NCI-H1105 treated with DMSO at 0.1 percent for 48 hours (cell line): Measurements from ENCODE around the gene PPT1.

Source experiments
- DNase-seq: peaks from one replicate; lab custom pipeline; 2025; lab: John Stamatoyannopoulos, UW

The PPT1 gene

GRCh38 chr1:40092706-40093639 is 4.1 kb downstream of the PPT1 start:
- DNase-seq = no peak

DNA sequence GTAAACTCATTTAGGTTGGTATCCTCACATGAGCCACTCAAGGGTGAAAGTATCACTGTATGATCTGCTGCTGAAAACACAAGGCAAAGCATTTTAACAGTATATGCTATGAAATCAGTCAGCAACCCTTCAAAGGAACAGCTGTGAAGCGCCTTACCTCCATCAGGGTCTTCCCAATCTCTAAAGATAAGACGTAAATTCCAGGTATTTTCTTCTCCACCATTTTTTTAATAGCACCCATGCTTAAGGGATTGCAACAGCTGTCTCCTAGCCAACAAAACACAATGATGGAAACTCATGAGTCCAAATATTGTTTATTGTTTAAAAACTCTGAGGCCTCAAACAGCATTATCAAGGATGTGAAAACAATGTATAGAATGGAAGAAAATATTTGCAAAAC is 4.8 kb downstream of the PPT1 start:
- DNase-seq = no peak

DNA sequence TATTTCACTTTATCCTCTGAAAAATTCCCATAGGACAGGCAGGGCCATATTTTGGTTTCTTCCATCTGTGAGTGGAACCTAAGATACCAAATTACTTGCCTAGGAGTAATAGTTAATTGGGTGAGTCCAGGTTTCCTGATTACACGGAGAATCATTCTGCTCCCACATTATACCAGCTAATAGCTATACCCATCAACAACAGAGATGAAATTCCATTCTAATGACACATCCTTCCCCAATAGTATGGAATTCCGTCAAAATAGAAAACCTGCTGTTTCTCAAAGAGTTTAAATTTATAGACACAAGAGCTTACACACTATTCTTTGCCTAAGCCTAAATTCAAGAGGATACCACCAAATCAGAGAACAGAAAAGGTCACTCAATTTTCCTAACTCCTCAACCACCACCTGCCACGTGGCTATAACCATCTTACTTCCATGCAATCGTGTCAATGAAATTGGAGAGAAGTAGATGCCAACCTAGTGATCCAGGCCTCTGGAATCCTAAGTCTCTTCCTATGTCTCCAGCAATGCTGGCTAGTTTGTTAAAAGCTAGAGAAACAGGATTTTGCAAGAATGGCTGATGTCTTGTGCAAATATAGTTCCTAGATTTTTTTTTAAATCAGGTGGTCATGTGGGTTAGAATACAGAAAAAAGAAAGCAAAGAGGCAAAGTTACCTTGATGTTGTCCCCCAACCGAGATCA is 6.2 kb downstream of the PPT1 start:
- DNase-seq = no peak

DNA sequence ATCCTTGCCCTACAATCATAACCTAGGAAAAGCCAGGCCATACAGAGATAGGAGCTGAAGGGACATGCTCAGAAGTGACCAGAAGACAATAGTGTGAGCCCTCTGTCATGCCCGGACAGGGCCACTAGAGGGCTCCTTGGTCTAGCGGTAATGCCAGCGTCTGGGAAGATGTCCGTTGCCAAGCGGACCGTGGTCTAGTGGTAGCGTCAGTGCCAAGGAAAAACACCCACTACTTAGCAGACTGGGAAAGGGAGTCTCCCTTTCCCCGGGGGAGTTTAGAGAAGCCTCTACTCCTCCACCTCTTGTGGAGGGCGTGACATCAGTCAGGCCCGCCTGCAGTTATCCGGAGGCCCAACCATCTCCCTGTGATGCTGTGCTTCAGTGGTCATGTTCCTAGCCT is 12.3 kb downstream of the PPT1 start:
- DNase-seq = peak; percentile 62

GRCh38 chr1:40081871-40082270 is 15.2 kb downstream of the PPT1 start:
- DNase-seq = no peak

DNA sequence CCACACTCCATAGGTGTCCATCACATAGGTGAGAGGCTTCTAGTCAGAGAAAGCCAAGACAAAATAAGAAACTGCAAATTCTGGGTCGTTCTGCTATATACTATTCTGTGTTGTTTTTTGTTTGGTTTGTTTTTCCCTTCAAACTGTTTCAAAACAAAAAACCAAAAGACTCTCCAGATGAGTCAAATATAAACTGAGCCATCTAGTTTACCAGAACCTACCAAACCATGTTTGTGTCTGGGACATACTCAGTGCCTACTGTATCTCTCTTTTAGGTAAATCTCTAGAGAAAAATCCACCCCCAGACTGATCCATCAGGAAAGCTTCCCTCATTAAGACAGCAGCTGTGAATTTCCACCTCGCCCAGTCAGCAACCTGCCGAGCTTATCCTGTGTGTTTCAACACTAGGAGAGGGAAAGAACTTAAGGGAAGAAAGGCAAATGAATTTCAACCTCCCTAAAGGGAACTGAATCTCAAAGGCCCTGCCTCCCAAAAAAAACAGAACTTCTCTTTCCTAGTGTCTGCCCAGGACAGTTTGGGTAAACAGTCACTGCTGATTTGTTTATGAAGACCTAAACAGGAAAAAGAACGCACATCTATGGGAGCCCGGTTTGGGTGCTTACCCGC is 17.2 kb downstream of the PPT1 start:
- no peak for DNase-seq

- peak; percentile 61 for DNase-seq
Observed at GRCh38 chr1:40078512-40079333, 18.3 kb downstream of the PPT1 start.

DNA sequence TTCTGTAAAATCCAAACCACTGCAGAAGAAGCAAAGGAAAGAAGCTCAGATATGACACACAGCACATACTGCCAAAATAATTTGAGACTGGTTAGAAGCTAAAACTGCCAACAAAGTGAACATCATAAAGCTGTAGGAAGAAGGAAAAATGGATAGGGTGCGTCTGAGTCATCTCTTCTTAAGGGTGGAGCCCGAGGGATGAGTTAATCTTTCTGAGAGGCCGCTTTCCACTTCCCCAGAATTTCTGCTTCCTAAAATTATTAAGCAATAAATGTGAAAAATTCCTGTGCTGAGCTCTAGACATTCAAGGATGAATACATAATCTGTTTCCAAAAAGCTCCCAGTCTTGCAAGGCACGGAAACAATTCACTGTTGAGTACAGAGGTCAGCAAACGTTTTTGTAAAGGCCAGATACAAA is 20.1 kb downstream of the PPT1 start:
- no peak for DNase-seq

DNA sequence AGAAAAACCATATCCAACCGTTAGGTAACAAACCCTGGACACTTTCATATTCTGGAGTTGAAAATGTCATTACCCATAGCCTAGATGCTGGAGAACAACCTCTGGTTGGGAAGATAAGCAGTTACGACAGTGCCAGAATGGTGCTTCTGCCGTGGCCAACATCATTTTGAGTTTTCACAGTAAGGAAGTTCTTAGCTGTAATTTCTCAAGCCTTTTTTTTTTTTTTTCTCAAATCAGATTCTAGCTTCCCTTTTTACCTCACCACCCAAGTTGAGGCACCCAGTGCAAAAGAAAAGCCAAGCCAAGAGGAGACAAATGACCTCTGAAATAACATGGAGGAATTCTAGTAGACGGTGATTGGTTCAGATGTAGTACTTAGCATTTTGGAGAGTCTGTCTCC is 21.8 kb downstream of the PPT1 start:
- no peak for DNase-seq

GRCh38 chr1:40073062-40073461 is 24.0 kb downstream of the PPT1 start:
- DNase-seq = no peak

- DNase-seq = no peak
Observed at GRCh38 chr1:40072142-40072541, 24.9 kb downstream of the PPT1 start.

GRCh38 chr1:40067851-40068250 is 29.2 kb downstream of the PPT1 start:
- DNase-seq = no peak

DNA sequence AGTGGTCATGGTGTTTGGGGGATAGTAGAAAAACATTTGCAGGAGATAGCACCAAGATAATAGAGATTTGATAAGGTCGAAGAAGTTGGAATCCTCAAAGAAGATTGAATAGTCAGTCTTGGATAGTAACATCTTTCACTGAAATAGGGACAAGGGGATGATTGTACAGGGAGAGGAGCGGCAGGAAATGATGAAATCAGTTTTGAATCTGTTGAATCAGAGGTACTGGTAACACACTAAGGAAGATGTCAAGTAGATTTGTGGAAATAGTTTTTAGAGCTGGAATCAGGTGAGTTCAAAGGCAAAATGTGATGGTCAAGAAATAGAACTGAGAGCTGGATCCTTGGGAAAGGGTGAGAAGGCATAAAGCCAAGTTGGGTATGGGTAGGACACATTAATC is 30.0 kb downstream of the PPT1 start:
- DNase-seq = no peak

DNA sequence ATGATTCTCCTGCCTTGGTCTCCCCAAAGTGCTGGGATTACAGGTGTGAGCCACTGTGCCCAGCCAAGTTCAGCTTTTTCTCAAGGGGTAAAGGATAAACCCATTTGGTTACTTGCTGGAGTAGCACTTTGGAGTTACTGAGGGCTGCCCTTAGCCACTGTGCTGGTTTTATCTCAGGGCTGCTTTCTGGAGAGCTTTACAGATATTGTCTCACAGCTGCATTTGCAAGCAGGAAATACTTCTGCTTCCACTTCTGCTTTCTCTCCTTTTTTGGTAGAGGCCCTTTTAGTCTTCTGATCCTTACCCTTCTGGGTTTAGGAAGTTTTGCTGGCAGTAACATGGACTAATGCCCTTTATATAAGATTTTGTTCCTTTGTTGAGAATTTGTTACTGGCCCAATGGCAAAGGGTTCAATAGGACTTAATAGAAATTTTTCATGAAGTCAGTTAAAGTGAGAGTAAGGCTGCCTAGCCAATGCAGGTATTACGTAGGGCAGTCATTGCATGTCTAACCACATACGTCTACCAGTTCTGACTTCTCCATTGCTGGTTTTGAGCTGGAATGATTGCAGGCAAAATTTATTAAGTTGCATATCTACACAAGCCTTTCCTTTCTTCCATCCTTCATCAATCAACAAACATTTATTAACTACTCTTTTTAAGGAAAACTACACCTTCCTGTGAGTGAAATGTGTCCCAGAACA is 32.1 kb downstream of the PPT1 start:
- no peak for DNase-seq

- no peak for DNase-seq
Observed at GRCh38 chr1:40059960-40060750, 36.9 kb downstream of the PPT1 start.

GRCh38 chr1:40059338-40059959 is 37.6 kb downstream of the PPT1 start:
- no peak for DNase-seq

DNA sequence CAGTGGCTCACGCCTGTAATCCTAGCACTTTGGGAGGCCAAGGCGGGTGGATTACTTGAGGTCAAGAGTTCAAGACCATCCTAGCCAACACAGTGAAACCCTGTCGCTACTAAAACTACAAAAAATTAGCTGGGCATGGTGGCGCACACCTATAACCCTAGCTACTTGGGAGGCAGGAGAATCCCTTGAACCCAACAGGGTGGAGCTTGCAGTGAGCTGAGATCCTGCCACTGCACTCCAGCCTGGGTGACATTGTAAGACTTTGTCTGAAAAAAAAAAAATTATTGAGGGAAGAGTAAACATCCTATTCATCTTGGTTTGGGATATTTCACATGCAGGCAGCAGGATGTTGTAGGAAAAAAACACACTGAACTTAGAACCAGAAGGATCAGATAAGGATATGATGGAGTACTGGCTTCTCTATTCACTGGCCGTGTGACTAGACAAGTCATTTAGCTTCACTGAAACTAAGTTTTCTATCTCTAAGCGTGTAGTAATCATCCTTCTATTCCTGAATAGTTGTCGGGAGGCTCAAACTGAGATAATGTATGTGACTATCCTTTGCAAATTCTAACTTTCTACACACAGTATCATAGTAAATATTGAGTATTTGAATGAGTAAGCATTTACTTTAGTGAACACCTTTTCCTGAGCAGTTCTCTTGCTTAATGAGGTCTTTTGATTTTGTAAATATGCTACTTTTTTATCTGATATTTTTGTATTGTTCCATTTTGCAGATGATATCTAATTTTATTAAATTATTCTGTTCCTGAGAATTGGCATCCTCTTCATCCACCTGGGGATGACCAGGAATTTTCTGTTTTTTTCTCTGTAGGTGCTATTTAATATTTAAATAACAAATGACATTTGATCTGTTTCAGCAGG is 38.4 kb downstream of the PPT1 start:
- DNase-seq = no peak

GRCh38 chr1:40058097-40058452 is 39.0 kb downstream of the PPT1 start:
- DNase-seq = no peak
